HG03432 (cell line): Measurements from ENCODE around the gene LAX1.

Experiments
- ATAC-seq: cut with Tn5 transposase; IDR thresholded peaks from one replicate; pipeline ENCODE4 v1.9.1; 2021; ENCODE audit warnings: mild to moderate bottlenecking, moderate library complexity; ENCODE audit not compliant: unreplicated experiment

LAX1 gene

DNA sequence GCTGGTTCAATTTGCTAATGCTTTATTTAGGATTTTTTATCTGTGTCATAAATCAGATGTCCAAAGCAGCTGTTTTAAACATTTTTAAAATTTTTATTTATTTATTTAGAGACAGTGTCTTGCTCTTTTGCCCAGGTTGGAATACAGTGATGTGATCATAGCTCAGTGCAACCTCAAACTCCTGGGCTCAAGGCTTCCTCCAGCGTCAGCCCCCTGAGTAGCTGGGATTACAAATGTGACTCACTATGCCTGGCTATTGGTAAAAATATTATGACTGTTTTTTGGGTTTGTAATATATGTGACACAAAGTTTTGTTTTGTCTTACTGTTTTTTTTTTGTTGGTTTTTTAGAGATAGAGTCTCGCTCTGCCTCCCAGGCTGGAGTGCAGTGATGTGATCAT, 42.2 kb downstream of the LAX1 start:
- no peak for ATAC-seq

DNA sequence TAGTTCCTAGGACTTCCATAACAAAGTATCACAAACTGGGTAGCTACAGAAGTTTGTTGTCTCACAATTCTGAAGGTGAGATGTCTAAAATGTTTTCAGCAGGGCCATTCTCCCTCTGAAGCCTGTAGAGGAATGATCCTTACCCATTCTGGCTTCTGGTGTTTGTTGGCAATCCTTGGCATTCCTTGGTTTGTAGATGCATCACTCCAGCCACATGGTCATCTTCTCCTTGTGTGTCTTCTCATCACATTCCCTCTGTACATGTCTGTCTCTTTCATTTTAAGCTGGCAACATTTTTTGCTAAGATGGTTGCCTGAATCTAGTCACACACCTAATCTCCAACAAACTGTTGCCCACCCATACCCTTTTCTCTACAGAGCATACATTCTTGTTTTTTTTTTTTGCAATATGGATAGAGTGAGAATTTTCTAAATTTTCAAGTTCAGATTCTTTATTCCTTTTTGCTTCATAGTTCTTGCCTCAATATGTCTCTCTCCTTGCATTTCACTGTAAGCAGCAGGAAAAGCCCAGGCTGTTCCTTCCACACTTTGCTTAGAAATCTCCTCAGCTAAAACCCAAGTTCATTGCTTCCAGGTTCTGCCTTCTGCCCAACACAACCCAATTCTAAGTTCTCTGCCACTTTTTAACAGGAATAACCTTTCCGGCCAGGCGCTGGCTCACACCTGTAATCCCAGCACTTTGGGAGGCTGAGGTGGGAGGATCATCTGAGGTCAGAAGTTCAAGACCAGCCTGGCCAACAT, 48.8 kb downstream of the LAX1 start:
- ATAC-seq = no peak

DNA sequence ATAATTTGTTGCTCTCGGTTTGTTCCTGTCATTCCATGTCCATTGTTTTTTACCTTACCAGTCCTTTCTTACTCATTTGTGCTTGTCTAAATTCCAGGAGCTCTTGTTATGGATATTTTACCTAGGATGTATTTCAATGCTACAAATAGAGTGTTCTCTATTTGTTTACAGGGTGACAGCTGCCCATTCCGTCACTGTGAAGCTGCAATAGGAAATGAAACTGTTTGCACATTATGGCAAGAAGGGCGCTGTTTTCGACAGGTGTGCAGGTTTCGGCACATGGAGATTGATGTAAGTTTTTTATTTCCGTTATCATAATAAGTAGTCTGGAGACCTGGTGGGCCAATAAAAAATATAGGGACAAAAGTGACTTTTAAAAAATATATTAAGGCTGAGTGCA, 53.4 kb downstream of the LAX1 start:
- ATAC-seq = no peak

DNA sequence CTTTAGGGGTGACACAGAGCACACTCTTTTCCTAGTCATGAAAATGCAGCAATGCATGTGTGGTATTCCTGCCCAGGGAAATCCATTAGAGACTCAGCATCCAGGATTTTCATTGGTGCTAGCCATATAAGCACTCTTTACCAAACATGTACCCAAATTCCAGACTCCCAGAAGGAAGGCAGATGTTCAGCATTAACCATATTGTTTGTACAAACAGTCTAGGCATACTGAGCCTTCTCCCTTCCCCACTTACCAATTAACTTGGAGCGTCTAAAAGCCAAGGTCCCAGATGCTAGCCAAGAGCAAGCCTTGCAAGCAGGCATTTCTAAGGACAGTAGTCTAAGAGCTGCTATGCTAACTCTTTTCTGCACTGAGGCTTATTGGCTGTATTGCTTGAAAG, 58.3 kb downstream of the LAX1 start:
- ATAC-seq = no peak
